Measurements from ENCODE around the gene SYNE4. TPM values are rescaled to one million over a fixed set of nuclear protein-coding genes. Genes with fewer than 3 reads are reported as not detected.

SYNE4 gene
- total RNA-seq, 1 experiment from 2014 or later = 19.7 TPM

DNA sequence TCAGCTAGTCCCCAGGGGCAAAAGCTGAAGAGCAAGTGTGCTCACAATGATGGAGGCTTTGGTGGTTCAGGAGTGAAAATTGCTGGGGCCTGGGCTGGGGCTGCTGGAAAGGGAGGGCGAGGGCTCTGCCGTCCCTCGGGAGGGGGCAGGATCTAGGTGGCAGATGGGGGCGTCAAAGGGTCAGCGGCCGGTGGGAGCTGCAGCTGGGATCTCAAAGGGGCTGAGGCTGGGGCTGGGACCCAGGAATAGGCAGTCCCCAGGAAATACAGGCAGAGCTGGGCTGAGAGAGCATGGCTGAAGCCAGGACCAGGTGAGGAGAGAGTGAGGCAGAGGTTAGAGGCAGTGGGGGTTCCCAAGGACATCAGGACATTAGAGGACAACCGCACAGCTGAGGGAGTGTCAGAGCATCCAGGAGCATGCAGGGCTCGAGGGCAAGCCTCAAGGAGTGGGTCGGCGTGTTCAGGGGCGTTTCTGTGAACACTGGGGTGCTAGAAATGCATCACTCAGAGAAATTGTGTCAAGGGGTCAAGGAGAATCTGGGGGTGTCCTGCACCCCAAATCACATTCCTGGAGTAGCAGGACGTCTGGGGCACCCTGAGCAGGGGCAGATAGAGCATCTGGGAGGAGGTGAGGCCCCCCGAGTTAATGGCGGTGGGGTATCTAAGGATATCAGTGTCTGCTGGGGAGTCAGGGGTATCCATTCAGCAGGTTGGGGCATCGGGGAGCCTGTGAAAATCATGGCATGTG, 1.2 kb upstream of the SYNE4 start:
- peaks cover 33% of the 10 kb centered on the region for H3K4me1 Mint-ChIP-seq (ENCODE audit: low read depth, unreplicated experiment)
- intact Hi-C loops (cut with micrococcal nuclease; ENCODE audit: unreplicated experiment) = loop anchor here (5.0 kb wide), 1 partner anchor 42 kb away; the partner anchor contains the start of genes THAP8 and WDR62
- CTCF ChIA-PET = no interaction called here
- peak overlapping the region; percentile 85 for H3K4me3 Mint-ChIP-seq (ENCODE audit: low read depth, unreplicated experiment)
- no peak overlapping the region for H3K27ac Mint-ChIP-seq (ENCODE audit: unreplicated experiment)
- BruUV-seq (replicated peaks) = no TSS peak
- TF ChIP-seq, protein P1, sequence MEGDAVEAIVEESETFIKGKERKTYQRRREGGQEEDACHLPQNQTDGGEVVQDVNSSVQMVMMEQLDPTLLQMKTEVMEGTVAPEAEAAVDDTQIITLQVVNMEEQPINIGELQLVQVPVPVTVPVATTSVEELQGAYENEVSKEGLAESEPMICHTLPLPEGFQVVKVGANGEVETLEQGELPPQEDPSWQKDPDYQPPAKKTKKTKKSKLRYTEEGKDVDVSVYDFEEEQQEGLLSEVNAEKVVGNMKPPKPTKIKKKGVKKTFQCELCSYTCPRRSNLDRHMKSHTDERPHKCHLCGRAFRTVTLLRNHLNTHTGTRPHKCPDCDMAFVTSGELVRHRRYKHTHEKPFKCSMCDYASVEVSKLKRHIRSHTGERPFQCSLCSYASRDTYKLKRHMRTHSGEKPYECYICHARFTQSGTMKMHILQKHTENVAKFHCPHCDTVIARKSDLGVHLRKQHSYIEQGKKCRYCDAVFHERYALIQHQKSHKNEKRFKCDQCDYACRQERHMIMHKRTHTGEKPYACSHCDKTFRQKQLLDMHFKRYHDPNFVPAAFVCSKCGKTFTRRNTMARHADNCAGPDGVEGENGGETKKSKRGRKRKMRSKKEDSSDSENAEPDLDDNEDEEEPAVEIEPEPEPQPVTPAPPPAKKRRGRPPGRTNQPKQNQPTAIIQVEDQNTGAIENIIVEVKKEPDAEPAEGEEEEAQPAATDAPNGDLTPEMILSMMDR (IDR thresholded peaks at IDR 0.05; ENCODE audit: unreplicated experiment) = no peak
- no peak for DNase-seq
- H3K9me3 Mint-ChIP-seq (ENCODE audit: low read depth, unreplicated experiment) = no peaks in the 10 kb centered on the region
- H3K36me3 Mint-ChIP-seq (ENCODE audit: insufficient read depth, unreplicated experiment) = peaks cover 58% of the 10 kb centered on the region
- no peaks in the 10 kb centered on the region for H3K27me3 Mint-ChIP-seq (ENCODE audit: unreplicated experiment)

GRCh38 chr19:36009220-36009619, 607 bp upstream of the SYNE4 start:
- Mint-ChIP-seq H3K9me3 (ENCODE audit: low read depth, unreplicated experiment) (no peaks in the 10 kb centered on the region), H3K36me3 (ENCODE audit: insufficient read depth, unreplicated experiment) (peaks cover 52% of the 10 kb centered on the region), H3K27ac (ENCODE audit: unreplicated experiment) (peak overlapping the region; percentile 81), H3K4me1 (ENCODE audit: low read depth, unreplicated experiment) (peaks cover 27% of the 10 kb centered on the region), H3K4me3 (ENCODE audit: low read depth, unreplicated experiment) (peak overlapping the region; percentile 85), H3K27me3 (ENCODE audit: unreplicated experiment) (no peaks in the 10 kb centered on the region)
- BruUV-seq (replicated peaks) = no TSS peak
- intact Hi-C loops (cut with micrococcal nuclease; ENCODE audit: unreplicated experiment) = no loop called here
- CTCF ChIA-PET = no interaction called here
- TF ChIP-seq, protein P1 (IDR thresholded peaks at IDR 0.05; ENCODE audit: unreplicated experiment) = no peak
- peak; percentile 75 for DNase-seq

DNA sequence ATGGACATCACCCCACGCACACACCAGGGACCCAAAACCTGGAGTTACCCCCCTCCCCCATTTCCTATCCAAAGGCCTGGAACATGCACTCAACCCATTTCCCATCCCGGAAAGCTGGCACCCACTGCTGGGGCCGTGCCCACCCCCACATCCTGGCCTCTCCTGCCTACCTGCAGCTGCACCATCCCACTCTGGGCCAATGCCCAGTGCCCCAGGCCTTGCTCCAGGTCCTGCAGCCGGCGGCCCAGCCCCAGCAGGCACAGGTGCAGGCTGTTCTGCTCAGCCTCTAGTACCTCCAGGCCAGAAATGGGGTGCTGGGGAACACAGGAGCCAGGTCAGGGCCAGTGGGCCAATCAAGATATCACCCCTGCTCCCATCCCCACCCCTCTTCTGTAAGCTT, 1.7 kb downstream of the SYNE4 start:
- no peak overlapping the region for H3K27ac Mint-ChIP-seq (ENCODE audit: unreplicated experiment)
- no TSS peak for BruUV-seq (replicated peaks)
- peak overlapping the region; percentile 85 for H3K4me3 Mint-ChIP-seq (ENCODE audit: low read depth, unreplicated experiment)
- intact Hi-C loops (cut with micrococcal nuclease; ENCODE audit: unreplicated experiment) = no loop called here
- peaks cover 18% of the 10 kb centered on the region for H3K4me1 Mint-ChIP-seq (ENCODE audit: low read depth, unreplicated experiment)
- CTCF ChIA-PET = no interaction called here
- no peaks in the 10 kb centered on the region for H3K27me3 Mint-ChIP-seq (ENCODE audit: unreplicated experiment)
- H3K36me3 Mint-ChIP-seq (ENCODE audit: insufficient read depth, unreplicated experiment) = peaks cover 46% of the 10 kb centered on the region
- TF ChIP-seq, protein P1 (IDR thresholded peaks at IDR 0.05; ENCODE audit: unreplicated experiment) = no peak
- H3K9me3 Mint-ChIP-seq (ENCODE audit: low read depth, unreplicated experiment) = no peaks in the 10 kb centered on the region
- no peak for DNase-seq

- no TSS peak for BruUV-seq (replicated peaks)
- intact Hi-C loops (cut with micrococcal nuclease; ENCODE audit: unreplicated experiment) = no loop called here
- TF ChIP-seq, protein P1 (IDR thresholded peaks at IDR 0.05; ENCODE audit: unreplicated experiment) = no peak
- Mint-ChIP-seq H3K36me3 (ENCODE audit: insufficient read depth, unreplicated experiment) (peaks cover 30% of the 10 kb centered on the region), H3K27ac (ENCODE audit: unreplicated experiment) (no peak overlapping the region), H3K4me1 (ENCODE audit: low read depth, unreplicated experiment) (no peaks in the 10 kb centered on the region), H3K9me3 (ENCODE audit: low read depth, unreplicated experiment) (no peaks in the 10 kb centered on the region), H3K27me3 (ENCODE audit: unreplicated experiment) (no peaks in the 10 kb centered on the region), H3K4me3 (ENCODE audit: low read depth, unreplicated experiment) (no peak overlapping the region)
- CTCF ChIA-PET = interaction anchor here (0.7 kb wide), 2 partner anchors 208 to 659 kb away, joined by 3 read pairs; no protein-coding TSS in a partner anchor
- DNase-seq = no peak
These were observed 5.3 kb downstream of the SYNE4 start for GRCh38 chr19:36003284-36003683.
